GM18505 (cell line): Measurements from ENCODE around the gene HPN.

Experiments used
- ATAC-seq: cut with Tn5 transposase; IDR thresholded peaks from one replicate; pipeline ENCODE4 v1.9.1; 2021; ENCODE audit not compliant: unreplicated experiment
- POLR2A ChIP-seq: IDR thresholded peaks from 4 replicates; pipeline ENCODE4 v1.6.1; 2011; ENCODE audit warnings: borderline replicate concordance; ENCODE audit not compliant: insufficient read depth, insufficient read length; ENCODE audit errors: extremely low read depth

Gene HPN

DNA sequence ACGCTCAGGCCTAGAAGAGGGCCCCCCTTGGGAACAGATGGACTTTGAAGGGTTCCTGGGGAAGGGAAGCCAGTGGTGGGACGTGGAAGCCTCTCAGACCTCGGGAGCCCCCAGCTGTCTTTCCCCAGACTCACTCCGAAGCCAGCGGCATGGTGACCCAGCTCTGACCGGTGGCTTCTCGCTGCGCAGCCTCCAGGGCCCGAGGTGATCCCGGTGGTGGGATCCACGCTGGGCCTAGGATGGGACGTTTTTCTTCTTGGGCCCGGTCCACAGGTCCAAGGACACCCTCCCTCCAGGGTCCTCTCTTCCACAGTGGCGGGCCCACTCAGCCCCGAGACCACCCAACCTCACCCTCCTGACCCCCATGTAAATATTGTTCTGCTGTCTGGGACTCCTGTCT, 24.6 kb downstream of the HPN start:
- ATAC-seq = no peak
- TF ChIP-seq POLR2A = no peak

DNA sequence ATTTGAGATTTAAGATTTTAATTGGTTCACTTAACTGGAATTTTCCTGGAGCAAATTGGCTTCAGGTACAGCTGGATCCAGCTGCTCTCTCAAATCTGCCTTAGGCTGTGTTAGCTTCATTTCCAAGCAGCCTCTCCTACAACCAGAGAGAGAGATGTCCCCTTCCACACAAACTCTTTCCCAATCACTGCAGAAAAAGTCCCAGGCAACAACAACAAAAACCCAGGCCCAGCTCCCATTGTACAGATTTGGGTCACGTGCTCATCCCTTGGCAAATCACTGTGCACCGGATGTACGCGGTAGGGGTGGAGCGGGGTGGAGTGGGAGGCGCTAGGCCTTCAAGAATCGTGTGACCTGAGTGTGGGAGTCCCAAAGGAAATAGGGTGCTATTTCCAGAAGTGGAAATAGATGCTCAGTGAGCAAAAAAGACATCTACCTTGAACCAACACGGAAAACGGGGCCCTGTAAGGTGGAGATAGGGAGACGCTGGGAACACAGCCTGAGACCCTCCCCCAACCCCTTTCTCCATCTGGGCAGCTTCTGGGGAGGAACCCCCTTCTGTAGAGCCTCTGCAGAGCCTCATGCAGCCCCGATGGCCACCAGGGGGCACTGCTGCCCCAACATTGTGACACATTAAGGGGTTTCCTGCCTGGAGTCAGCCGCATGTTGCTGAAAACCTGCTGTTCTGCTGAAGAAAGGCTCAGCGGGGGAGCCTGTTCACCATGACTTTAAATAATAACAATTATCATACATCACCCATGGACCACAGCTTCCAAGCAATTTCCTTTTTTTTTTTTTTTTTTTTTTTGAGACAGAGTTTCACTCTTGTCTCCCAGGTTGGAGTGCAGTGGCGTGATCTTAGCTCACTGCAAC, 25.4 kb downstream of the HPN start:
- no peak for ATAC-seq
- TF ChIP-seq POLR2A = no peak

DNA sequence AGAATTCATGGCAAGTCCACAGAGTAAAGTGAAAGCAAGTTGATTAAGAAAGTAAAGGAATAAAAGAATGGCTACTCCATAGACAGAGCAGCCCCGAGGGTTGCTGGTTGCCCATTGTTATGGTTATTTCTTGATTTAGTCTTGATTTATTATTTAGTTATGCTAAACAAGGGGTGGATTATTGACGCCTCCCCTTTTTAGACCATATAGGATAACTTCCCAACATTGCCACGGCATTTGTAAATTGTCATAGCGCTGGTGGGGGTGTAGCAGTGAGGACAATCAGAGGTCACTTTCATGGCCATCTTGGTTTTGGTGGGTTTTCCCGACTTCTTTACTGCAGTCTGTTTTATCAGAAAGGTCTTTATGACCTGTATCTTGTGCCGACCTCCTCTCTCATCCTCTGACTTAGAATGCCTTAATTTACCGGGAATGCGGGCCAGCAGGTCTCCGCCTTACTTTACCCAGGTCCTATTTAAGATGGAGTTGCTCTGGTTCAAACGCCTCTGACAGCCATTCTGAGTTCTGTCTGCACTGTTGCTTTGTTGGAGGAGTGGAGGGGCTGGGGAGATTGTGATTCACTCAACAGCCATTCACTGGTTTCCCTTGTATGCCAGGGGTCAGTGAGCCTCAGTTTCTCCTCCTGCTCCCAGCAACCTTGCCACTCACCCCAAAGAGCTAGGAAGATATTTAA, 27.6 kb downstream of the HPN start:
- TF ChIP-seq POLR2A = no peak
- ATAC-seq = no peak

DNA sequence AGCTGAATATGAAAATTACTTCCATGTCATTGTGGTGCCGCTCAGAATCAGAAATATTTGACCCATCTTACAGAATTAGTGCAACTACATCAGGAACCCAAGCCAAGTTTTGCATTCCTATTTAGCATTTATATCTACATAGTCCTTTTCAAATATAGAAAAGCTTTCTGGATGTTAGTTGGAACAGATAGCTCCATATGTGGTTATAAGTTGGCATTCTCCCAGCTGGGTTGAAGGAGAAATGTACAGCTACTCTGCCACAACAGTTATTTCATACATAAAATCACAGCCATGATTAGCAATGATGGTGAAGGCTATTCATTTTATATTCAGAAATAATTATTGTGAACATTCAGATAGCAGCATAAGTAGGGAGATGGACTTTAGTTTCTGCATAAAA, 28.2 kb downstream of the HPN start:
- no peak for TF ChIP-seq POLR2A
- ATAC-seq = no peak

DNA sequence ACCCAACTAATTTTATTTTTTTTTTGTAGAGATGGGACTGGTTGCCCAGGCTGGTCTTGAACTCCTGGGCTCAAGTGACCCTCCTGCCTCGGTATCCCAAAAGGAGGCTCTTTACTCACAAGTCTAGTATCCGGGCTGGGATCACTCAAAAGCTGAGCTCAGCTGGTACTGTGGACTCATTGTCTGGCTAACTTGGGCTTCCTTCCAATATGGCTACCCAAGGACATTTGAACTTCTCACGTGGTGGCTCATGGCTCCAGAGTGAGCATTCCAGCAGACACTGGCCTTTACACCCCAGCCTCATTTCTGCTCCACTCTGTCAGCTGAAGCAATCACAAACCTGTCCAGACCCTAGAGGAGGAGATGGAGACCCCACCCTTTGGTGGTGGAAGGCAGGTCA, 28.9 kb downstream of the HPN start:
- no peak for ATAC-seq
- TF ChIP-seq POLR2A = no peak

DNA sequence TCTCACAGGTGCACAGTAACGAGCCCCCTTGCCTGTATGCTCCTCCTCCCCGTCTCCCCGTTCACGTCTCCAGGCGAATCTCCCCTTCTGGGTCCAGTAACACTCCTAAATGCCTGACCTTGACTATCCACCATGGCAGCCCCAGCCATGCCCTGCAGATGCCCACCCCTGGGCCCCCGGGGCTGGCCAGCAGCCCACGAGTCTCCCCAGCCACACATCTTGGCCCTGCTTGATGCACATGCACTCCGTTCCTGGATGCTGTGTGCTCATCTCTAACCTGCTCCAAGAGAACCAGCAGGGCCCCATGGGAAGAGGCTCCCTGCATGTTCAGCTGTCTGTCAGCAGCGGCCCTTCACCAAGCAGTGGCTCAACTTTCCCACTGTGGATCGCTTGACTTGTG, 32.0 kb downstream of the HPN start:
- TF ChIP-seq POLR2A = no peak
- no peak for ATAC-seq

DNA sequence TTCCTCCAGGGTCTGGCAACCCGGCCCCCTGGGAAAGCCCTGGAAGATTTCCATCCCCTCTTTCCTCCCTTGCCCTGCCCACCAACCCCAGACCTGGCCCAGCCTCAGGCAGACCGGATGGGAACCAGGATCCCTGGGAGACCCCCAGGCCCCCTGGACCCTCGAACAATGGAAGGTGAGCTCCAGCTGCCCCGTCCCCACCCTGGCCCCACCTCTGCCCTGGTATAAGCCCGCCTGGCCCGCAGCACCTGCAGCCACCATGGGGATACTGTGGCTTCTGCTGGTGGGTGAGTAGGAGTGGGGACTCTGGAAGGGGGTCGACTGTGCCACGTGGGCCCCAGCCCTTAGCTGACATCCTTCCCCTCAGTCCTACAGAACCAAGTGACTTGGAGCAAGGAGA, 32.4 kb downstream of the HPN start:
- no peak for ATAC-seq
- TF ChIP-seq POLR2A = no peak

DNA sequence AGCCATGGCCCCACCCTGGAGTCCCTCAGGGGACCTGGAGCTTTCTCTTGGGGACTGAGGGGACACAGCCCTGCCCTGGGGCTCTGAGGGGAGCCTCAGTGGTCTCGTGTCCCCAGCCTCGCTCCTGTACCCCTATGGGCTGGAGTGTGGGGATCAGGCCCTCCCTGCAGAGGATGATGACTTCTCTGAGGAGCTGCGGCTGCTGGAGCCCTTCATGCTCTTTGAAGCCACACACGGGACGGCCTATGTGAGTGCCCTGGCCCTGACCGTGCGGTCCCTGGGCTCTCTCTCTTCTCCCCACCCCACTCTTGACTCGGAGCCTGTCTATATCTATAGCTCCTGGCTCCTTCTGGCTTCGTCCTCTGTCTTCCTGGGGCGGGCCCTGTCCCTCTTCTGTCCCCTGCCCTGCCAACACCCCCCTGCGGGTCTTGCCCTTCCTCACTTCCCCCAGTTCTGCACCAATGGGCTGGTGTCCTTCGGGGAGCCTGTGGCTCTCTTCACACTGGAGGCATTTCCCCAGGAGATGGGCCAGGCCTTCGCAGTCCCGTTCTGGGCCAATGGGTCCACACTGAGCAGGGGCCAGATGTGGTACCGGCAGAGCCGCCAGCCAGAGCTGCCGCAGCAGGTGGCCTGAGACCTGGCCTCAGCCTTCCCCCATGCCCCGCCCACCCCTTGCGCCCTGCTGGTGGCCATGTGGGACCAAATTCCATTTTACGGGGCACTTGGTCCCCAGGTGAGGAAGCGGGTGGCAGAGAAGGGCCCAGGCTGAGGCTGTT, 33.1 kb downstream of the HPN start:
- ATAC-seq = no peak
- TF ChIP-seq POLR2A = no peak

DNA sequence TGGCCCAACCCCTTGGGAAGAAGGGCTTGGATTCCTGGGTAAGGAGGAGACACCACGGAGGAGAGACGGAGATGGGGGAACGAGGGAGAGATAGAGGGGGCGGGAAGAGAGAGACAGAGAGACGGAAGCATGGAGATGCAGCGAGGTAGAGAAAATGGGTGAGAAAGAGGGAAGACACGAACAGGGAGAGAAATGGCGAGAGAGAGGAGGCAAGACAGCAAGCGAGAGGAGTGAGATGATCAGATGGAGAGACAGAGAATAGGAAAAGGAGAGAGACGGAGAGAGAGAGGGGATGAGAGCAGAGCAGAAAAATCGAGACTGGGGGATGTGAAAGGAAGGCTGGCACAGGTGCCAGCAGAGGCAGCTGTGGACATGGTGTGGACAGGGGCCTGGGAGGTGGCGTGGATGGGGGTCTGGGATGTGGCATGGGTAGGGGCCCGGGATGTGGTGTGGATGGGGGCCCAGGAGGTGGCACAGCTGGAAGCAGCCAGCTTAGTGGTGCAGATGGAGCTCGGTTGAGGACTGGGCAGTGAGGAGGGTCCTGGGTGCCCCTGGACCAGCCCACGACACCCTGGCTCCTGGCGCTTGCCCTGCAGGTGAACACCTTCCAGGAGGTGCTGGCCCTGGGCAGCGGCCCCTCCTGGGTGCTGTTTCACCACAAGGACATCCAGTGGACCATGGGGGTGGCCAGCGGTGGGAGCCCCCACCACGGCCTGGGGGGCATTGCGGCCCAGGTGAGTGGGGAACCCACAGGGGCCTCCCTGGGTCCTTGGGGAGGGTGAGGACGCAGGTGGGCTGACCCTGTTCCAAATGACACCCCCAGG, 33.9 kb downstream of the HPN start:
- ATAC-seq = no peak
- TF ChIP-seq POLR2A = no peak

DNA sequence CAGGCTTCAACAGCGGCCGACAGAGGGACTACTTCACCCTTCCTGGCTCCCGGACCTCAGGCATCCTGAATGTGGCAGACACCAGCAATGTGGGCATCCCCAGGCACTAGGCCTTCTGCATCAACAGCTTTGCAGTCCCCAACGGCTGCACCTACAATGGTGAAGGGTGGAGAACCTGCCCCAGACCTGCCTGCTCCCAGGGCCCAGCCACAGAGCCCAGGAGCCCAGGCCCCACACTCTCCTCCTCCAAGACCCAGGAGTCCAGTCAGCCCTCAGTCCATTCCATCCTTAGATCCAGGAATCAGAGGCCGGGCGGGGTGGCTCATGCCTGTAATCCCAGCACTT, 34.5 kb downstream of the HPN start:
- no peak for ATAC-seq

DNA sequence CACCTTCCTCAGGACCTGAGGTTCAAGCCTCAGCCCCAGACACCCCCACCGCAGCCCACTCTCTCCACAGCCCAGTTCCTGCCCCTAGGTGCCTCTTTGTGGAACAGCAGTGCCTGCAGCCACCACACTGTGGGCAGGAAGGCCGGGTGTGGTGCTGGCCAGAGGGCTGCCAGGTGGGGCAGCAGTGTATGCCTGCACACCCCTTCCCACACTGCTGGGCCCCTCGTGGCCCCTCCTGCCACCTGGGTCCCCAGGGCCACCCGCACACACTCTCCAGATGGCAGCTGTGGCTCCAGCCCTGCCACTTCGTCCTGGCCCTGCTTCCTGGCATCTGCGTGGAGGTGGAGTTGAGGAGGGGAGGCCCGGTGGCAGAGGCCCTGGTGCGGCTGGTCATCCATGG, 35.1 kb downstream of the HPN start:
- TF ChIP-seq POLR2A = no peak
- no peak for ATAC-seq

More for the DNA sequence above, 34.5 kb downstream of the HPN start:
- TF ChIP-seq POLR2A = no peak

DNA sequence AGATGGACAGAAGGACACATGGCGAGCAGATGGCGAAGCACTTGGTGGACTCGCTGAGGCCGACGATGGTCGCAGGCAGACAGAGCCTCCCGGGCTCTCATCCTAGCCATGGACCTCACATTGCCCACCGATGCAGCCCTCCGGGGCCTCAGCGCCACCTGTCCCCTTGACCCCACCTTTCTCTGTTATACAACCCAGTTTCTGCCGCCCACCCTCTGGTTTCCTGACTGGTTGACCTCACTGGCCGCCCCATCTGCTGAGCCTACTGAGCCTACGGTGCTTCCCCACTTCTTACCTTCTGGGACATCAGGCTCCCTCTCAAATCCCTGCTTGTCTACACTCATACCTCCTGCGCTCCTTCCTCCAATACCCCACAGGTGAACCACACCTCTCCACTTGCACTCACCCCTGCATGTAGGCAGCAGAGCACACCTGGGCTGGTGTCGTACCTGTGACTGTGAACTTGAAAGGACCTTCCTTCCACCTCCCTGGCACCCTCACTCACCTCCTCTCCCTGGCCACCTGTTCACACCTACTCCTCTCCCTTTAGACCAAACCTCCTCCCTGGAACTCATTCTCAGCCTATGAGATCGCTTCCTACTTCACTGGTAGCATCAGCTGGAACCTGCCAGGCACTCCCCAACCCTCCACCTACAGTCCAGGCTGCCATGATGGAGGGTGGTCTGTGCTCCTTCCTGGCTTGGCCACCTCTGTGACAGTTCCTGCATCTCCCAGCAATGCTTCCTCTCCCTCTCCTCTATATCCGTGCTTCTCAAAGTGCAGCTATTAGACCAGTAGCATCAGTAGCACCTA, 36.1 kb downstream of the HPN start:
- no peak for TF ChIP-seq POLR2A
- ATAC-seq = no peak
